GM06990 (cell line): ENCODE measurements around the gene HBM.
"Not testable (repeated sequence)": the region's sequence is repeated elsewhere in the genome, so short reads cannot be mapped to it uniquely, and the experiment has no call there.

ENCODE experiments used
- DNase-seq: peaks from one replicate; pipeline ENCODE4 v3.0.0-alpha.2; 2011; ENCODE audit not compliant: insufficient read length; ENCODE audit errors: extremely low read depth
- H3K27me3 ChIP-seq: replicated peaks from 2 replicates; pipeline ENCODE4 v1.6.0; 2011; ENCODE audit warnings: low read length; ENCODE audit not compliant: control insufficient read depth, insufficient read depth
- H3K36me3 ChIP-seq: 2 replicates; pipeline ENCODE4 v1.5.1; 2011; ENCODE audit warnings: low read length; ENCODE audit not compliant: control insufficient read depth, insufficient read depth
- H3K4me3 ChIP-seq: replicated peaks from 2 replicates; pipeline ENCODE4 v1.5.1; 2011; ENCODE audit warnings: low read depth, mild to moderate bottlenecking, control low read depth, low read length
- CTCF ChIP-seq: IDR thresholded peaks from 2 replicates; pipeline ENCODE4 v1.5.1; 2011; ENCODE audit warnings: low read length, control low read depth, mild to moderate bottlenecking, inconsistent platforms; ENCODE audit not compliant: insufficient read depth, poor library complexity, severe bottlenecking

HBM gene

DNA sequence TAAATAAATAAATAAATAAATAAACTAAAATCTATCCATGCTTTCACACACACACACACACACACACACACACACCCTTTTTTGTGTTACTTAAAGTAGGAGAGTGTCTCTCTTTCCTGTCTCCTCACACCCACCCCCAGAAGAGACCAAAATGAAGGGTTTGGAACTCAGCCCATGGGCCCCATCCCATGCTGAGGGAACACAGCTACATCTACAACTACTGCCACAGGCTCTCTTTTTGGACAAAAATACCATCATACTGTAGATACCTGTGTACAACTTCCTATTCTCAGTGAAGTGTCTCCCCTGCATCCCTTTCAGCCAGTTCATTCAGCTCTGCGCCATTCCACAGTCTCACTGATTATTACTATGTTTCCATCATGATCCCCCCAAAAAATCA is 5.0 kb downstream of the HBM start:
- peaks cover 2% of the 10 kb centered on the region; the same call in 1 of the 2 replicates for H3K27me3 ChIP-seq
- no peak overlapping the region for H3K4me3 ChIP-seq
- DNase-seq: no peak

GRCh38 chr16:172374-172941 is 6.7 kb downstream of the HBM start, which contains the start of gene HBA2:
TSS of gene HBA2 (plus strand) at chr16:172876. CDS start at chr16:172913, 37 bp downstream.
- H3K4me3 ChIP-seq, DNase-seq, H3K27me3 ChIP-seq, H3K36me3 ChIP-seq: not testable (repeated sequence)

More for the DNA sequence above, 5.0 kb downstream of the HBM start:
- H3K36me3 ChIP-seq: no peaks in the 10 kb centered on the region
- no peak for TF ChIP-seq CTCF

DNA sequence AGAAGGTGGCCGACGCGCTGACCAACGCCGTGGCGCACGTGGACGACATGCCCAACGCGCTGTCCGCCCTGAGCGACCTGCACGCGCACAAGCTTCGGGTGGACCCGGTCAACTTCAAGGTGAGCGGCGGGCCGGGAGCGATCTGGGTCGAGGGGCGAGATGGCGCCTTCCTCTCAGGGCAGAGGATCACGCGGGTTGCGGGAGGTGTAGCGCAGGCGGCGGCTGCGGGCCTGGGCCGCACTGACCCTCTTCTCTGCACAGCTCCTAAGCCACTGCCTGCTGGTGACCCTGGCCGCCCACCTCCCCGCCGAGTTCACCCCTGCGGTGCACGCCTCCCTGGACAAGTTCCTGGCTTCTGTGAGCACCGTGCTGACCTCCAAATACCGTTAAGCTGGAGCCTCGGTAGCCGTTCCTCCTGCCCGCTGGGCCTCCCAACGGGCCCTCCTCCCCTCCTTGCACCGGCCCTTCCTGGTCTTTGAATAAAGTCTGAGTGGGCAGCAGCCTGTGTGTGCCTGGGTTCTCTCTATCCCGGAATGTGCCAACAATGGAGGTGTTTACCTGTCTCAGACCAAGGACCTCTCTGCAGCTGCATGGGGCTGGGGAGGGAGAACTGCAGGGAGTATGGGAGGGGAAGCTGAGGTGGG is 7.6 kb downstream of the HBM start:
- not testable (repeated sequence) for H3K36me3 ChIP-seq, H3K27me3 ChIP-seq, DNase-seq, H3K4me3 ChIP-seq

DNA sequence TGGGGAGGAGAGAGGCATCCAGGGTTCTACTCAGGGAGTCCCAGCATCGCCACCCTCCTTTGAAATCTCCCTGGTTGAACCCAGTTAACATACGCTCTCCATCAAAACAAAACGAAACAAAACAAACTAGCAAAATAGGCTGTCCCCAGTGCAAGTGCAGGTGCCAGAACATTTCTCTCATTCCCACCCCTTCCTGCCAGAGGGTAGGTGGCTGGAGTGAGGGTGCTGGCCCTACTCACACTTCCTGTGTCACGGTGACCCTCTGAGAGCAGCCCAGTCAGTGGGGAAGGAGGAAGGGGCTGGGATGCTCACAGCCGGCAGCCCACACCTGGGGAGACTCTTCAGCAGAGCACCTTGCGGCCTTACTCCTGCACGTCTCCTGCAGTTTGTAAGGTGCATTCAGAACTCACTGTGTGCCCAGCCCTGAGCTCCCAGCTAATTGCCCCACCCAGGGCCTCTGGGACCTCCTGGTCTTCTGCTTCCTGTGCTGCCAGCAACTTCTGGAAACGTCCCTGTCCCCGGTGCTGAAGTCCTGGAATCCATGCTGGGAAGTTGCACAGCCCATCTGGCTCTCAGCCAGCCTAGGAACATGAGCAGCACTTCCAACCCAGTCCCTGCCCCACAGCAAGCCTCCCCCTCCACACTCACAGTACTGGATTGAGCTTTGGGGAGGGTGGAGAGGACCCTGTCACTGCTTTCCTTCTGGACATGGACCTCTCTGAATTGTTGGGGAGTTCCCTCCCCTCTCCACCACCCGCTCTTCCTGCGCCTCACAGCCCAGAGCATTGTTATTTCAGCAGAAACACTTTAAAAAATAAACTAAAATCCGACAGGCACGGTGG is 8.4 kb downstream of the HBM start:
- H3K36me3 ChIP-seq, H3K4me3 ChIP-seq, H3K27me3 ChIP-seq, DNase-seq: not testable (repeated sequence)

- Histone ChIP-seq H3K36me3 (no peaks in the 10 kb centered on the region), H3K27me3 (peaks cover 2% of the 10 kb centered on the region; the same call in 1 of the 2 replicates), H3K4me3 (no peak overlapping the region)
- no peak for DNase-seq
- no peak for TF ChIP-seq CTCF
Measured at GRCh38 chr16:175011-175949, 9.5 kb downstream of the HBM start.

- not testable (repeated sequence) for DNase-seq, H3K4me3 ChIP-seq, H3K36me3 ChIP-seq, H3K27me3 ChIP-seq
Measured at GRCh38 chr16:176006-176405, 10.2 kb downstream of the HBM start.

- DNase-seq, H3K27me3 ChIP-seq, H3K4me3 ChIP-seq, H3K36me3 ChIP-seq: not testable (repeated sequence)
Measured at GRCh38 chr16:176477-177382, 11.0 kb downstream of the HBM start, which contains the start of gene HBA1. TSS of gene HBA1 (plus strand) at chr16:176680. CDS start at chr16:176717, 37 bp downstream.
